Measurements from ENCODE around the gene PPM1B.

Gene PPM1B

DNA sequence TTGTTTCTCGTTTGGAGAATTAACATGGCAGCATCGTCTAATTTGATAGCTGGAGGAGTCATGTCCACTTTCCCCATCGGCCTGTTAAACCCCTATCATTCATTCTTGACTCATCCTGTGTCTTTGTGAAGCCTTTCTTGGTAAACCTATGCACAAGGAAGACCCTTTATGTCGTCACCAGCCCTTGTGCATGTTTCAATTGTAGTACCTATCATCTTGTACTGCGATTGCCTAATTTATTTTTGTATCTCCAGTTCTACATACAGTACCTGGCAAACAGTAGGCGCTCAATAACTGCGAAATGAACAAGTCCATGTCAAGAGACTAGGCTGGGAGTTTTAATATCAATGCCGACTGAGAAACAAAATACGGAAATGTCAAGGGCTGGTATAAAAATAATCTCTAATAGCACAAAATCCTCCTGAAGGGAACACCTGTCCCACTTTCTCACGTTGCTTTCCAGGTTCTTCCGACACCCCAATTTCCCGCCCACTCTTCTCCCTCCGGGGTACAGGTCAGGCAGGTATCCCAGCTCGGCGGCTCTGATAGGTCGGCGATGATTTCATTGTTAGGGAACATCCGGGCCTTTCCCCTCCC lies 1.3 kb upstream of the PPM1B start (continued):
- TF ChIP-seq, protein P1, sequence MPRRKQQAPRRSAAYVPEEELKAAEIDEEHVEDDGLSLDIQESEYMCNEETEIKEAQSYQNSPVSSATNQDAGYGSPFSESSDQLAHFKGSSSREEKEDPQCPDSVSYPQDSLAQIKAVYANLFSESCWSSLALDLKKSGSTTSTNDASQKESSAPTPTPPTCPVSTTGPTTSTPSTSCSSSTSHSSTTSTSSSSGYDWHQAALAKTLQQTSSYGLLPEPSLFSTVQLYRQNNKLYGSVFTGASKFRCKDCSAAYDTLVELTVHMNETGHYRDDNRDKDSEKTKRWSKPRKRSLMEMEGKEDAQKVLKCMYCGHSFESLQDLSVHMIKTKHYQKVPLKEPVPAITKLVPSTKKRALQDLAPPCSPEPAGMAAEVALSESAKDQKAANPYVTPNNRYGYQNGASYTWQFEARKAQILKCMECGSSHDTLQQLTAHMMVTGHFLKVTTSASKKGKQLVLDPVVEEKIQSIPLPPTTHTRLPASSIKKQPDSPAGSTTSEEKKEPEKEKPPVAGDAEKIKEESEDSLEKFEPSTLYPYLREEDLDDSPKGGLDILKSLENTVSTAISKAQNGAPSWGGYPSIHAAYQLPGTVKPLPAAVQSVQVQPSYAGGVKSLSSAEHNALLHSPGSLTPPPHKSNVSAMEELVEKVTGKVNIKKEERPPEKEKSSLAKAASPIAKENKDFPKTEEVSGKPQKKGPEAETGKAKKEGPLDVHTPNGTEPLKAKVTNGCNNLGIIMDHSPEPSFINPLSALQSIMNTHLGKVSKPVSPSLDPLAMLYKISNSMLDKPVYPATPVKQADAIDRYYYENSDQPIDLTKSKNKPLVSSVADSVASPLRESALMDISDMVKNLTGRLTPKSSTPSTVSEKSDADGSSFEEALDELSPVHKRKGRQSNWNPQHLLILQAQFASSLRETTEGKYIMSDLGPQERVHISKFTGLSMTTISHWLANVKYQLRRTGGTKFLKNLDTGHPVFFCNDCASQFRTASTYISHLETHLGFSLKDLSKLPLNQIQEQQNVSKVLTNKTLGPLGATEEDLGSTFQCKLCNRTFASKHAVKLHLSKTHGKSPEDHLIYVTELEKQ (tag by site-specific recombination; IDR thresholded peaks at IDR 0.05; ENCODE audit: borderline replicate concordance) = no peak
- TF ChIP-seq YY1 (tag by site-specific recombination; IDR thresholded peaks at IDR 0.05) = no peak
- TF ChIP-seq YY2 (tag by site-specific recombination; IDR thresholded peaks at IDR 0.05) = no peak
- TF ChIP-seq ZNF701 (tag by site-specific recombination; IDR thresholded peaks at IDR 0.05) = no peak
- TF ChIP-seq ZNF558 (tag by site-specific recombination; IDR thresholded peaks at IDR 0.05) = no peak
- TF ChIP-seq, protein P2, sequence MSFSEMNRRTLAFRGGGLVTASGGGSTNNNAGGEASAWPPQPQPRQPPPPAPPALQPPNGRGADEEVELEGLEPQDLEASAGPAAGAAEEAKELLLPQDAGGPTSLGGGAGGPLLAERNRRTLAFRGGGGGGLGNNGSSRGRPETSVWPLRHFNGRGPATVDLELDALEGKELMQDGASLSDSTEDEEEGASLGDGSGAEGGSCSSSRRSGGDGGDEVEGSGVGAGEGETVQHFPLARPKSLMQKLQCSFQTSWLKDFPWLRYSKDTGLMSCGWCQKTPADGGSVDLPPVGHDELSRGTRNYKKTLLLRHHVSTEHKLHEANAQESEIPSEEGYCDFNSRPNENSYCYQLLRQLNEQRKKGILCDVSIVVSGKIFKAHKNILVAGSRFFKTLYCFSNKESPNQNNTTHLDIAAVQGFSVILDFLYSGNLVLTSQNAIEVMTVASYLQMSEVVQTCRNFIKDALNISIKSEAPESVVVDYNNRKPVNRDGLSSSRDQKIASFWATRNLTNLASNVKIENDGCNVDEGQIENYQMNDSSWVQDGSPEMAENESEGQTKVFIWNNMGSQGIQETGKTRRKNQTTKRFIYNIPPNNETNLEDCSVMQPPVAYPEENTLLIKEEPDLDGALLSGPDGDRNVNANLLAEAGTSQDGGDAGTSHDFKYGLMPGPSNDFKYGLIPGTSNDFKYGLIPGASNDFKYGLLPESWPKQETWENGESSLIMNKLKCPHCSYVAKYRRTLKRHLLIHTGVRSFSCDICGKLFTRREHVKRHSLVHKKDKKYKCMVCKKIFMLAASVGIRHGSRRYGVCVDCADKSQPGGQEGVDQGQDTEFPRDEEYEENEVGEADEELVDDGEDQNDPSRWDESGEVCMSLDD (tag by site-specific recombination; IDR thresholded peaks at IDR 0.05) = peak; percentile 92
- no peak for TF ChIP-seq ZNF473 (tag by site-specific recombination; IDR thresholded peaks at IDR 0.05)
- TF ChIP-seq ZNF404 (tag by site-specific recombination; IDR thresholded peaks at IDR 0.05) = no peak
- no peak for TF ChIP-seq ZBTB1 (tag by site-specific recombination; IDR thresholded peaks at IDR 0.05)
- TF ChIP-seq ZNF785 (tag by site-specific recombination; IDR thresholded peaks at IDR 0.05) = no peak
- TF ChIP-seq, protein P3, sequence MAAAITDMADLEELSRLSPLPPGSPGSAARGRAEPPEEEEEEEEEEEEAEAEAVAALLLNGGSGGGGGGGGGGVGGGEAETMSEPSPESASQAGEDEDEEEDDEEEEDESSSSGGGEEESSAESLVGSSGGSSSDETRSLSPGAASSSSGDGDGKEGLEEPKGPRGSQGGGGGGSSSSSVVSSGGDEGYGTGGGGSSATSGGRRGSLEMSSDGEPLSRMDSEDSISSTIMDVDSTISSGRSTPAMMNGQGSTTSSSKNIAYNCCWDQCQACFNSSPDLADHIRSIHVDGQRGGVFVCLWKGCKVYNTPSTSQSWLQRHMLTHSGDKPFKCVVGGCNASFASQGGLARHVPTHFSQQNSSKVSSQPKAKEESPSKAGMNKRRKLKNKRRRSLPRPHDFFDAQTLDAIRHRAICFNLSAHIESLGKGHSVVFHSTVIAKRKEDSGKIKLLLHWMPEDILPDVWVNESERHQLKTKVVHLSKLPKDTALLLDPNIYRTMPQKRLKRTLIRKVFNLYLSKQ (tag by site-specific recombination; IDR thresholded peaks at IDR 0.05; ENCODE audit: borderline replicate concordance) = no peak
- TF ChIP-seq MYNN (tag by site-specific recombination; IDR thresholded peaks at IDR 0.05; ENCODE audit: borderline replicate concordance) = no peak
- TF ChIP-seq ZNF544 (tag by site-specific recombination; IDR thresholded peaks at IDR 0.05) = no peak
- no peak for TF ChIP-seq ZNF548 (tag by site-specific recombination; IDR thresholded peaks at IDR 0.05)
- TF ChIP-seq GLI4 (tag by site-specific recombination; IDR thresholded peaks at IDR 0.05) = no peak
- 0 out of 2 replicates have a peak, but pooled peaks have one; percentile 25 for TF ChIP-seq PRDM1 (tag by site-specific recombination; IDR thresholded peaks at IDR 0.05)
- no peak for TF ChIP-seq ZNF324 (tag by site-specific recombination; IDR thresholded peaks at IDR 0.05)
- TF ChIP-seq, protein P4, sequence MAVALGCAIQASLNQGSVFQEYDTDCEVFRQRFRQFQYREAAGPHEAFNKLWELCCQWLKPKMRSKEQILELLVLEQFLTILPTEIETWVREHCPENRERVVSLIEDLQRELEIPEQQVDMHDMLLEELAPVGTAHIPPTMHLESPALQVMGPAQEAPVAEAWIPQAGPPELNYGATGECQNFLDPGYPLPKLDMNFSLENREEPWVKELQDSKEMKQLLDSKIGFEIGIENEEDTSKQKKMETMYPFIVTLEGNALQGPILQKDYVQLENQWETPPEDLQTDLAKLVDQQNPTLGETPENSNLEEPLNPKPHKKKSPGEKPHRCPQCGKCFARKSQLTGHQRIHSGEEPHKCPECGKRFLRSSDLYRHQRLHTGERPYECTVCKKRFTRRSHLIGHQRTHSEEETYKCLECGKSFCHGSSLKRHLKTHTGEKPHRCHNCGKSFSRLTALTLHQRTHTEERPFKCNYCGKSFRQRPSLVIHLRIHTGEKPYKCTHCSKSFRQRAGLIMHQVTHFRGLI (tag by site-specific recombination; IDR thresholded peaks at IDR 0.05) = no peak
- TF ChIP-seq ZNF184 (tag by site-specific recombination; IDR thresholded peaks at IDR 0.05) = no peak
- TF ChIP-seq, protein P5, sequence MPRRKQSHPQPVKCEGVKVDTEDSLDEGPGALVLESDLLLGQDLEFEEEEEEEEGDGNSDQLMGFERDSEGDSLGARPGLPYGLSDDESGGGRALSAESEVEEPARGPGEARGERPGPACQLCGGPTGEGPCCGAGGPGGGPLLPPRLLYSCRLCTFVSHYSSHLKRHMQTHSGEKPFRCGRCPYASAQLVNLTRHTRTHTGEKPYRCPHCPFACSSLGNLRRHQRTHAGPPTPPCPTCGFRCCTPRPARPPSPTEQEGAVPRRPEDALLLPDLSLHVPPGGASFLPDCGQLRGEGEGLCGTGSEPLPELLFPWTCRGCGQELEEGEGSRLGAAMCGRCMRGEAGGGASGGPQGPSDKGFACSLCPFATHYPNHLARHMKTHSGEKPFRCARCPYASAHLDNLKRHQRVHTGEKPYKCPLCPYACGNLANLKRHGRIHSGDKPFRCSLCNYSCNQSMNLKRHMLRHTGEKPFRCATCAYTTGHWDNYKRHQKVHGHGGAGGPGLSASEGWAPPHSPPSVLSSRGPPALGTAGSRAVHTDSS (tag by site-specific recombination; IDR thresholded peaks at IDR 0.05) = no peak
- no peak for TF ChIP-seq ZNF214 (tag by site-specific recombination; IDR thresholded peaks at IDR 0.05; ENCODE audit: borderline replicate concordance)
- TF ChIP-seq ZNF777 (tag by site-specific recombination; IDR thresholded peaks at IDR 0.05; ENCODE audit: borderline replicate concordance) = no peak
- TF ChIP-seq ZBTB17 (tag by site-specific recombination; IDR thresholded peaks at IDR 0.05) = no peak
- TF ChIP-seq BCL11B (tag by site-specific recombination; IDR thresholded peaks at IDR 0.05; ENCODE audit: low read depth) = no peak
- no peak for TF ChIP-seq RBAK (tag by site-specific recombination; IDR thresholded peaks at IDR 0.05)
- TF ChIP-seq, protein P6, sequence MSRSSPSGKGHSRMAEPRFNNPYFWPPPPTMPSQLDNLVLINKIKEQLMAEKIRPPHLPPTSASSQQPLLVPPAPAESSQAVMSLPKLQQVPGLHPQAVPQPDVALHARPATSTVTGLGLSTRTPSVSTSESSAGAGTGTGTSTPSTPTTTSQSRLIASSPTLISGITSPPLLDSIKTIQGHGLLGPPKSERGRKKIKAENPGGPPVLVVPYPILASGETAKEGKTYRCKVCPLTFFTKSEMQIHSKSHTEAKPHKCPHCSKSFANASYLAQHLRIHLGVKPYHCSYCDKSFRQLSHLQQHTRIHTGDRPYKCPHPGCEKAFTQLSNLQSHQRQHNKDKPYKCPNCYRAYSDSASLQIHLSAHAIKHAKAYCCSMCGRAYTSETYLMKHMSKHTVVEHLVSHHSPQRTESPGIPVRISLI (tag by site-specific recombination; IDR thresholded peaks at IDR 0.05) = no peak
- TF ChIP-seq, protein P7, sequence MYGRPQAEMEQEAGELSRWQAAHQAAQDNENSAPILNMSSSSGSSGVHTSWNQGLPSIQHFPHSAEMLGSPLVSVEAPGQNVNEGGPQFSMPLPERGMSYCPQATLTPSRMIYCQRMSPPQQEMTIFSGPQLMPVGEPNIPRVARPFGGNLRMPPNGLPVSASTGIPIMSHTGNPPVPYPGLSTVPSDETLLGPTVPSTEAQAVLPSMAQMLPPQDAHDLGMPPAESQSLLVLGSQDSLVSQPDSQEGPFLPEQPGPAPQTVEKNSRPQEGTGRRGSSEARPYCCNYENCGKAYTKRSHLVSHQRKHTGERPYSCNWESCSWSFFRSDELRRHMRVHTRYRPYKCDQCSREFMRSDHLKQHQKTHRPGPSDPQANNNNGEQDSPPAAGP (tag by site-specific recombination; IDR thresholded peaks at IDR 0.05) = no peak
- TF ChIP-seq ZBTB20 (tag by site-specific recombination; IDR thresholded peaks at IDR 0.05) = no peak
